ENCODE results near the gene R3HDM2. TPM values are rescaled to one million over a fixed set of nuclear protein-coding genes. Genes with fewer than 3 reads are reported as not detected.
A peak's percentile ranks its signal among the peaks of the same experiment; 100 is the strongest.

Gene R3HDM2
- total and polyA plus RNA-seq, 2 donors (not counting 1 experiment from before 2014, with no cell fraction given), result 21.3 to 22.8 TPM

GRCh38 chr12:57451233-57451778 lies 20.5 kb upstream of the R3HDM2 start:
- H2AFZ ChIP-seq (ENCODE audit: low read length), result peak overlapping the region; percentile 26
- peak in 1 of 2 donors; percentile 22 for DNase-seq (ENCODE audit: low read depth in 2 of 2)

DNA sequence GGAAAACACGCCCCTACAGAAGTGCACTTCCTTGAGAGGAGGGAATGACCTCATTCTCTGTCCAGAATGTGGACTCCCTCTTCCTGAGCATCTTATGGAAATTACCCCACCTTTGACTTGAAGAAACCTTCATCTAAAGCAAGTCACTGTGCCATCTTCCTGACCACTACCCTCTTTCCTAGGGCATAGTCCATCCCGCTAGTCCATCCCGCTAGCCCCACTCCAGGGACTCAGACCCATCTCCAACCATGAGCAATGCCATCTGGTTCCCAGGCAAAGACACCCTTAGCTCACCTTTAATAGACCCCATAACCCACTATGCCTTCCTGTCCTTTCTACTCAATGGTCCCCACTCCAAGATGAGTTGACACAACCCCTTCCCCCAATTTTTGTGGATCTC lies 19.2 kb upstream of the R3HDM2 start:
- H3K27ac ChIP-seq (ENCODE audit: insufficient read depth, low read length), result no peak overlapping the region
- no peaks in the 10 kb centered on the region for H3K9me3 ChIP-seq (ENCODE audit: control insufficient read depth, insufficient read depth, low read depth, low read length)
- H3K36me3 ChIP-seq (ENCODE audit: control insufficient read depth, insufficient read depth, low read length), result no peaks in the 10 kb centered on the region
- H3K9ac ChIP-seq (ENCODE audit: insufficient read depth, low read length), result no peak overlapping the region
- H3K4me2 ChIP-seq (ENCODE audit: extremely low read depth, insufficient read depth, low read length), result no peak overlapping the region
- peaks cover 20% of the 10 kb centered on the region for H3K4me1 ChIP-seq (ENCODE audit: control insufficient read depth, extremely low read depth, insufficient read depth, low read length)
- H3K4me3 ChIP-seq (replicated peaks in 1 of 4; ENCODE audit: control extremely low read depth in 1 of 4, insufficient read depth in 1 of 4, low read depth in 3 of 4, low read length in 4 of 4), result no peak overlapping the region
- no peak overlapping the region for H2AFZ ChIP-seq (ENCODE audit: low read length)
- H4K20me1 ChIP-seq (ENCODE audit: control insufficient read depth, extremely low read depth, insufficient read depth, low read length), result no peaks in the 10 kb centered on the region
- no peaks in the 10 kb centered on the region for H3K27me3 ChIP-seq (ENCODE audit: control insufficient read depth, insufficient read depth, low read length)
- TF ChIP-seq, protein P1, sequence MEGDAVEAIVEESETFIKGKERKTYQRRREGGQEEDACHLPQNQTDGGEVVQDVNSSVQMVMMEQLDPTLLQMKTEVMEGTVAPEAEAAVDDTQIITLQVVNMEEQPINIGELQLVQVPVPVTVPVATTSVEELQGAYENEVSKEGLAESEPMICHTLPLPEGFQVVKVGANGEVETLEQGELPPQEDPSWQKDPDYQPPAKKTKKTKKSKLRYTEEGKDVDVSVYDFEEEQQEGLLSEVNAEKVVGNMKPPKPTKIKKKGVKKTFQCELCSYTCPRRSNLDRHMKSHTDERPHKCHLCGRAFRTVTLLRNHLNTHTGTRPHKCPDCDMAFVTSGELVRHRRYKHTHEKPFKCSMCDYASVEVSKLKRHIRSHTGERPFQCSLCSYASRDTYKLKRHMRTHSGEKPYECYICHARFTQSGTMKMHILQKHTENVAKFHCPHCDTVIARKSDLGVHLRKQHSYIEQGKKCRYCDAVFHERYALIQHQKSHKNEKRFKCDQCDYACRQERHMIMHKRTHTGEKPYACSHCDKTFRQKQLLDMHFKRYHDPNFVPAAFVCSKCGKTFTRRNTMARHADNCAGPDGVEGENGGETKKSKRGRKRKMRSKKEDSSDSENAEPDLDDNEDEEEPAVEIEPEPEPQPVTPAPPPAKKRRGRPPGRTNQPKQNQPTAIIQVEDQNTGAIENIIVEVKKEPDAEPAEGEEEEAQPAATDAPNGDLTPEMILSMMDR (conservative IDR thresholded peaks at IDR 0.05 in 1 of 2, IDR thresholded peaks at IDR 0.05 in 1 of 2; ENCODE audit: low read depth in 1 of 2, low read length in 2 of 2), result no peak
- TF ChIP-seq EZH2 (IDR thresholded peaks at IDR 0.05; ENCODE audit: low read length, missing control alignments), result no peak
- H3K79me2 ChIP-seq (ENCODE audit: control insufficient read depth, insufficient read depth, low read length), result no peaks in the 10 kb centered on the region
- no peak for DNase-seq (ENCODE audit: low read depth in 2 of 2)

More at GRCh38 chr12:57451233-57451778, 20.5 kb upstream of the R3HDM2 start:
- no peak for TF ChIP-seq EZH2 (IDR thresholded peaks at IDR 0.05; ENCODE audit: low read length, missing control alignments)
- TF ChIP-seq, protein P1 (conservative IDR thresholded peaks at IDR 0.05 in 1 of 2, IDR thresholded peaks at IDR 0.05 in 1 of 2; ENCODE audit: low read depth in 1 of 2, low read length in 2 of 2), result no peak
- H3K4me1 ChIP-seq (ENCODE audit: control insufficient read depth, extremely low read depth, insufficient read depth, low read length), result peaks cover 25% of the 10 kb centered on the region
- no peaks in the 10 kb centered on the region for H3K36me3 ChIP-seq (ENCODE audit: control insufficient read depth, insufficient read depth, low read length)
- no peak overlapping the region for H3K4me2 ChIP-seq (ENCODE audit: extremely low read depth, insufficient read depth, low read length)
- no peak overlapping the region for H3K4me3 ChIP-seq (replicated peaks in 1 of 4; ENCODE audit: control extremely low read depth in 1 of 4, insufficient read depth in 1 of 4, low read depth in 3 of 4, low read length in 4 of 4)
- H3K79me2 ChIP-seq (ENCODE audit: control insufficient read depth, insufficient read depth, low read length), result no peaks in the 10 kb centered on the region
- no peaks in the 10 kb centered on the region for H4K20me1 ChIP-seq (ENCODE audit: control insufficient read depth, extremely low read depth, insufficient read depth, low read length)
- H3K9ac ChIP-seq (ENCODE audit: insufficient read depth, low read length), result no peak overlapping the region
- H3K27ac ChIP-seq (ENCODE audit: insufficient read depth, low read length), result no peak overlapping the region
- H3K9me3 ChIP-seq (ENCODE audit: control insufficient read depth, insufficient read depth, low read depth, low read length), result no peaks in the 10 kb centered on the region
- H3K27me3 ChIP-seq (ENCODE audit: control insufficient read depth, insufficient read depth, low read length), result no peaks in the 10 kb centered on the region

GRCh38 chr12:57449375-57449774 lies 18.5 kb upstream of the R3HDM2 start:
- no peak for DNase-seq (ENCODE audit: low read depth in 2 of 2)
- H3K79me2 ChIP-seq (ENCODE audit: control insufficient read depth, insufficient read depth, low read length), result no peaks in the 10 kb centered on the region
- no peaks in the 10 kb centered on the region for H3K9me3 ChIP-seq (ENCODE audit: control insufficient read depth, insufficient read depth, low read depth, low read length)
- no peaks in the 10 kb centered on the region for H4K20me1 ChIP-seq (ENCODE audit: control insufficient read depth, extremely low read depth, insufficient read depth, low read length)
- no peak overlapping the region for H3K4me3 ChIP-seq (replicated peaks in 1 of 4; ENCODE audit: control extremely low read depth in 1 of 4, insufficient read depth in 1 of 4, low read depth in 3 of 4, low read length in 4 of 4)
- H3K9ac ChIP-seq (ENCODE audit: insufficient read depth, low read length), result no peak overlapping the region
- no peak overlapping the region for H3K27ac ChIP-seq (ENCODE audit: insufficient read depth, low read length)
- no peaks in the 10 kb centered on the region for H3K36me3 ChIP-seq (ENCODE audit: control insufficient read depth, insufficient read depth, low read length)
- H3K27me3 ChIP-seq (ENCODE audit: control insufficient read depth, insufficient read depth, low read length), result no peaks in the 10 kb centered on the region
- no peak overlapping the region for H3K4me2 ChIP-seq (ENCODE audit: extremely low read depth, insufficient read depth, low read length)
- no peak overlapping the region for H2AFZ ChIP-seq (ENCODE audit: low read length)
- TF ChIP-seq, protein P1 (conservative IDR thresholded peaks at IDR 0.05 in 1 of 2, IDR thresholded peaks at IDR 0.05 in 1 of 2; ENCODE audit: low read depth in 1 of 2, low read length in 2 of 2), result no peak
- no peak for TF ChIP-seq EZH2 (IDR thresholded peaks at IDR 0.05; ENCODE audit: low read length, missing control alignments)
- peaks cover 15% of the 10 kb centered on the region for H3K4me1 ChIP-seq (ENCODE audit: control insufficient read depth, extremely low read depth, insufficient read depth, low read length)

Data from fibroblast of lung (primary cell).